ENCODE data around the gene CPNE1.
"Not testable (repeated sequence)": the region's sequence is repeated elsewhere in the genome, so short reads cannot be mapped to it uniquely, and the experiment has no call there.

The CPNE1 gene

DNA sequence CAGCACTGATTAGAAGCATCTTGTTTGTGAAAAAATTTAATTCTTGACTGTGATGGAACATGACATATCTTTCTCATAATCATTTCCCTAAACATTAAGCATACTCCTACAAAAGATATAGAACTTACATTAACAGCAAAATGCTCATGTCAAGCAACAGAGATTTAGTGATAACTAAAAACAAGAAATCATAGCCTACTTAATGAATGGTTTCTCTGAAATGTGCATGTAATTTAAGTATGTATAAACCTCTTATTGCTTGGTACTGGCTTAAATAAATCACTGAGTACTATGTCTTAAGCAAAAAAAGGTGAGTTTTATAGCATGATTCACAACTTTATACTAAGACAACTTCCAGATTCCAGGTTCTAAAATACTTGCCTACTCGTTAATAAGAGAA, 43.8 kb upstream of the CPNE1 start:
- DNase-seq (ENCODE audit: low read depth in 1 of 2, low spot score in 1 of 2), result no peak
- Histone ChIP-seq H3K4me3 (replicated peaks; ENCODE audit: insufficient read depth, low read length) (no peak overlapping the region), H3K27me3 (ENCODE audit: insufficient read depth, poor library complexity, severe bottlenecking) (no peaks in the 10 kb centered on the region), H3K27ac (replicated peaks) (no peak overlapping the region)
- TF ChIP-seq GABPA (IDR thresholded peaks at IDR 0.05; ENCODE audit: low read depth) (no peak), SPI1 (IDR thresholded peaks at IDR 0.05; ENCODE audit: borderline replicate concordance, low read depth) (no peak), POLR2AphosphoS5 (IDR thresholded peaks at IDR 0.05; ENCODE audit: low read depth) (no peak)
- TF ChIP-seq, protein P1, sequence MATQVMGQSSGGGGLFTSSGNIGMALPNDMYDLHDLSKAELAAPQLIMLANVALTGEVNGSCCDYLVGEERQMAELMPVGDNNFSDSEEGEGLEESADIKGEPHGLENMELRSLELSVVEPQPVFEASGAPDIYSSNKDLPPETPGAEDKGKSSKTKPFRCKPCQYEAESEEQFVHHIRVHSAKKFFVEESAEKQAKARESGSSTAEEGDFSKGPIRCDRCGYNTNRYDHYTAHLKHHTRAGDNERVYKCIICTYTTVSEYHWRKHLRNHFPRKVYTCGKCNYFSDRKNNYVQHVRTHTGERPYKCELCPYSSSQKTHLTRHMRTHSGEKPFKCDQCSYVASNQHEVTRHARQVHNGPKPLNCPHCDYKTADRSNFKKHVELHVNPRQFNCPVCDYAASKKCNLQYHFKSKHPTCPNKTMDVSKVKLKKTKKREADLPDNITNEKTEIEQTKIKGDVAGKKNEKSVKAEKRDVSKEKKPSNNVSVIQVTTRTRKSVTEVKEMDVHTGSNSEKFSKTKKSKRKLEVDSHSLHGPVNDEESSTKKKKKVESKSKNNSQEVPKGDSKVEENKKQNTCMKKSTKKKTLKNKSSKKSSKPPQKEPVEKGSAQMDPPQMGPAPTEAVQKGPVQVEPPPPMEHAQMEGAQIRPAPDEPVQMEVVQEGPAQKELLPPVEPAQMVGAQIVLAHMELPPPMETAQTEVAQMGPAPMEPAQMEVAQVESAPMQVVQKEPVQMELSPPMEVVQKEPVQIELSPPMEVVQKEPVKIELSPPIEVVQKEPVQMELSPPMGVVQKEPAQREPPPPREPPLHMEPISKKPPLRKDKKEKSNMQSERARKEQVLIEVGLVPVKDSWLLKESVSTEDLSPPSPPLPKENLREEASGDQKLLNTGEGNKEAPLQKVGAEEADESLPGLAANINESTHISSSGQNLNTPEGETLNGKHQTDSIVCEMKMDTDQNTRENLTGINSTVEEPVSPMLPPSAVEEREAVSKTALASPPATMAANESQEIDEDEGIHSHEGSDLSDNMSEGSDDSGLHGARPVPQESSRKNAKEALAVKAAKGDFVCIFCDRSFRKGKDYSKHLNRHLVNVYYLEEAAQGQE (IDR thresholded peaks at IDR 0.05; ENCODE audit: insufficient replicate concordance, low read depth), result no peak
- TF ChIP-seq, protein P2, sequence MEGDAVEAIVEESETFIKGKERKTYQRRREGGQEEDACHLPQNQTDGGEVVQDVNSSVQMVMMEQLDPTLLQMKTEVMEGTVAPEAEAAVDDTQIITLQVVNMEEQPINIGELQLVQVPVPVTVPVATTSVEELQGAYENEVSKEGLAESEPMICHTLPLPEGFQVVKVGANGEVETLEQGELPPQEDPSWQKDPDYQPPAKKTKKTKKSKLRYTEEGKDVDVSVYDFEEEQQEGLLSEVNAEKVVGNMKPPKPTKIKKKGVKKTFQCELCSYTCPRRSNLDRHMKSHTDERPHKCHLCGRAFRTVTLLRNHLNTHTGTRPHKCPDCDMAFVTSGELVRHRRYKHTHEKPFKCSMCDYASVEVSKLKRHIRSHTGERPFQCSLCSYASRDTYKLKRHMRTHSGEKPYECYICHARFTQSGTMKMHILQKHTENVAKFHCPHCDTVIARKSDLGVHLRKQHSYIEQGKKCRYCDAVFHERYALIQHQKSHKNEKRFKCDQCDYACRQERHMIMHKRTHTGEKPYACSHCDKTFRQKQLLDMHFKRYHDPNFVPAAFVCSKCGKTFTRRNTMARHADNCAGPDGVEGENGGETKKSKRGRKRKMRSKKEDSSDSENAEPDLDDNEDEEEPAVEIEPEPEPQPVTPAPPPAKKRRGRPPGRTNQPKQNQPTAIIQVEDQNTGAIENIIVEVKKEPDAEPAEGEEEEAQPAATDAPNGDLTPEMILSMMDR (IDR thresholded peaks at IDR 0.05; ENCODE audit: insufficient read depth, low read length), result no peak

DNA sequence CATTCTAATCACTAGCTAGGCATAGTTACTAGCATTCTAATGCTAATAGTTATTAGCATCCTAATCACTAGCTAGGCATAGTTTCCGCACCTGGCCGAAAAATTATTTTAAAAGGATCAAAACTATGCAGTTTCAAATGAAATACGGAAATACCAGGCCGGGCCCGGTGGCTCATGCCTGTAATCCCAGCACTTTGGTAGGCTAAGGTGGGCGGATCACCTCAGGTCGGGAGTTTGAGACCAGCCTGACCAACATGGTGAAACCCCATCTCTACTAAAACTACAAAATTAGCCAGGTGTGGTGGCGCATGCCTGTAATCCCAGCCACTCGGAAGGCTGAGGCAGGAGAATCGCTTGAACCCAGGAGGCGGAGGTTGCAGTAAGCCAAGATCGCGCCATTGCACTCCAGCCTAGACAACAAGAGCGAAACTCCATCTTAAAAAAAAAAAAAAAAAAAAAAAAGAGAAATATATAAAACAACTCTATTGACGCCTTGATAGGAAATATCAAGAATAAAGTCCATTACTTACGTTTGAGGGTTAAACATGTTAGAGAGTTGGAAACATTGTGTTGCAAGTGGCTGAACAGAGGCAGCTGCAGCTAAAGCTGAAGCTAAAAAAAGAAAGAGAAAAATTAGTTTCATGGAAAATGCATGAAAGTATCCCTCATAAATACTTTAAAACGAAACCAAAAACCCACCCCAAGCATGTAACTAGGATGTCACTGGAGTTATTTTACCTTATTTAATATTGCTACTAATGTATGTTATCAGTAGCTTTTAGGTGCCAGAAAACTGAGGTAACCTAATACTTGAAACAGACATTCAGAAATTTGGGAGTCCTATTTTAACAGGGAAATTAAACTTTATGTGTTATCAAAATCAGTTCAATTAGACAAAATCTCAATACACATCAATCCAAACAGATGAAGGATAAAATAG, 42.2 kb upstream of the CPNE1 start:
- not testable (repeated sequence) for DNase-seq (ENCODE audit: low read depth in 1 of 2, low spot score in 1 of 2); H3K27ac ChIP-seq (replicated peaks); H3K4me3 ChIP-seq (replicated peaks; ENCODE audit: insufficient read depth, low read length); H3K27me3 ChIP-seq (ENCODE audit: insufficient read depth, poor library complexity, severe bottlenecking)

DNA sequence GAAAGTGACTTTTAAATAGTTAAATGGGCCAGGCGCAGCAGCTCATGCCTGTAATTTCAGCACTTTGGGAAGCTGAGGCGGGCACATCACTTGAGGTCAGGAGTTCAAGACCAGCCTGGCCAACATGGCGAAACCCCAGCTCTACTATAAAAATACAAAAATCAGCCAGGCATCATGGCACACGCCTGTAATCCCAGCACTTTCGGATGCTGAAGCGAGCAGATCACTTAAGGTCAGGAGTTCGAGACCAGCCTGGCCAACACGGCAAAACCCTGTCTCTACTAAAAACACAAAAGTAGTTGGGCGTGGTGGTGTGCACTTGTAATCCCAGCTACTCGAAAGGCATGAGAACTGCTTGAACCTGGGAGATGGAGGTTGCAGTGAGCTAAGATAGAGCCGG, 41.2 kb upstream of the CPNE1 start:
- not testable (repeated sequence) for H3K27ac ChIP-seq (replicated peaks); DNase-seq (ENCODE audit: low read depth in 1 of 2, low spot score in 1 of 2); H3K27me3 ChIP-seq (ENCODE audit: insufficient read depth, poor library complexity, severe bottlenecking)

DNA sequence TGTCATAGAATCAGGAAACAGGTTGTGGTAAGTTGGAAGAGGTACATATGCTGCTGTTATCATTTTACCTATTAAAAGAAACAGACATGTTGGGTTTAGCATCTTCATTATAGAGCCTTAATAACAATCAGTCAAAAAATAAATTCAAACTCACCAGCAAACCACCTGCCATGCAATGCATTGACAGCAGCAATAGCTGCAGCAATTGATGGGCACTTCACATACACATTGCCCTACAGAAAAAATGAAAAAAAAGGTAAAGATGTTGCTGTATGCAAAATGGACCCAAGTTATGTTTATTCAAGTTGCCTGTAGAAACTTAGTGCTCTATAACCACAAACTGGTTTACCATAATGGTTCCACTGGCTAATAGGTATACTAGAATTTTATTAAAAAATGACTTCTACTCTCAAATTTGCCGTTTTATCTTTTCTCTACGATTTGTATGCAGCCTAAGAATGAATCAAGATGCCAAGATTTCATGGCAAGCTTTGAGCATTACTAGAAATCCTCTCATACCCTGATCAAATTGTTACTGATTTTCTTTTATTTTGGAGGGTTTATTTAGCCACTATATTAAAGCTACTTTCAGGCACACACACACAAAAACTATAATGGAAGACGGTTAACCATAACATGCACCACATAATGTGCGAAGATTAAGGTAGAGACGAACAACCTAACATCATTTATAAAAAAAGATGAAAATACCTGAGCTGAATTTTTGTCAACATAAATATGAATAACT, 40.0 kb upstream of the CPNE1 start:
- Histone ChIP-seq H3K27me3 (ENCODE audit: insufficient read depth, poor library complexity, severe bottlenecking) (no peaks in the 10 kb centered on the region), H3K4me3 (replicated peaks; ENCODE audit: insufficient read depth, low read length) (no peak overlapping the region), H3K27ac (replicated peaks) (no peak overlapping the region)
- DNase-seq (ENCODE audit: low read depth in 1 of 2, low spot score in 1 of 2), result no peak
- TF ChIP-seq SPI1 (IDR thresholded peaks at IDR 0.05; ENCODE audit: borderline replicate concordance, low read depth), result no peak
- TF ChIP-seq, protein P2 (IDR thresholded peaks at IDR 0.05; ENCODE audit: insufficient read depth, low read length), result no peak
- TF ChIP-seq POLR2AphosphoS5 (IDR thresholded peaks at IDR 0.05; ENCODE audit: low read depth), result no peak
- TF ChIP-seq, protein P1 (IDR thresholded peaks at IDR 0.05; ENCODE audit: insufficient replicate concordance, low read depth), result no peak

More for the DNA sequence above, 41.2 kb upstream of the CPNE1 start:
- H3K4me3 ChIP-seq (replicated peaks; ENCODE audit: insufficient read depth, low read length), result not testable (repeated sequence)

Measured in HL-60 (cell line).